SKM-1 (cell line): Measurements from ENCODE around the gene MTCL3.

Experiments used
- DNase-seq: peaks from one replicate; lab custom pipeline; 2025; ENCODE audit not compliant: unreplicated experiment; lab: John Stamatoyannopoulos, UW

The MTCL3 gene

DNA sequence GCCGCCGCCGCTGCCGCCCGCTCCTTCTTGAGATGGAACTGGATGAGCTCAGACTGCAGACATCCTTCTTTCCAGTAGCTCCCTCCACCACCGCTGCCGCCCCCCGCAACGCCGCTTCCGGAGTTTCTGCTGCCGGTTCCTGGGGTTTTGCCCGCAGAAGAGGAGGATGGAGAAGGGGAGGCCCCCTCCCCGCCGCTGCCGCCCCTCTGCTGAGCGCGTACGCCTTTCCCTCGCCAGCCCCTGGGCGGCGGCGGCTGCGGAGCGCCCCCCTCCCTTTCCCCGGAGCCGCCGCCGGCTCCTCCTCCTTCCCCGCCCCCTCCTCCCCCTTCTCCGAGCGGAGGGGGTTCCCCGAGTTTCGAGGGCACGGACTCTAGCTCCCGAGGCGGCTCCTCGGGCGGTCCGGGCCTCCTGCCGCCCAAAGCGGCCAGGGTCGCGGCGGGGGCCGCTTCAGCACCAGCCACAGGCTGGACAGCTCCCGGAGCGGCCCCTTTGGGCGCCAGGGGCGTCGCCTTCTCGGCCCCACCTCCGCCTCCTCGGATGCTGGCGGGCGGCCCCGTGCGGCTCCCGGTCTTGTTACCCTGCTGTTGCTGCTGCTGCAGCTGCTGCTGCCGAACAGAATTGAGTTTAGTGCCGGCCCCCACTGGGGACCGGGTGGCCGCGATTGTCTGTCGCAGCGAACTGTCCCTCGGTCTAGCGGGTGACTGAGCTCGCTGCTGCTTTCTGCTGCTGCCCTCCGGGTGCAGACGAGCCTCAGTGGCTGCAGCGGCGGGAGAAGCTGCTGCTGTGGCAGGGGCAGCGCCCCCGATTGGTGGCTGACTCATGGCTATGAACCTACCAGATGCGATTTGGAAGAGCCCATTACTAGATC, 3.1 kb downstream of the MTCL3 start:
- DNase-seq, result no peak

DNA sequence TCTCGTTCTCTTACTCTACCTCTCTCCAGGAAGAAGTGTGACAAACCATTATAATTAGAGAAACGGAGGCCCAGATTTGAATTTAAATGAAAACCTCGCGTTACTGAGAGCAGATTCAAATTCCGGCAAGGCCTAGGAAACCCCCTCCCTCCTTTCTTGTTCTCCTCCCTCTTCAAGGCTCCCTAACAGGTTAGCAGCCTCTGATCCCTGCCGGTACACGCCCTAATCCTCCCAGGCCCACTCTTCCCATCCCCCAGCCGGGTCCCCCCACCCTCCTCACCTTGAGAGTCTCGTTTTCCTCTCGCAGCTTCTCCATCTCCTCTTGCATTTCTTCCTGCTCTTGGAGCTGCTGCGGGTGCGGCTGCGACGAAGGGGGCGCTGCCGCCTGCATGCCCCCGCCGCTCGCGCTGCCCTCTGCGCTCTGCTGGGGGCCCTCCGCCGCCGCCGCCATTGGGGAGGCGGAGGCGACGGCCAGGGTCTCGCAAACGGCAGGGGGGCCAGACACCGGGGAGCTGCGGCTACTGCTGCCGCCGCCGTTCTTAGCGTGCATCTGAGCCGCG, 3.8 kb downstream of the MTCL3 start:
- no peak for DNase-seq

DNA sequence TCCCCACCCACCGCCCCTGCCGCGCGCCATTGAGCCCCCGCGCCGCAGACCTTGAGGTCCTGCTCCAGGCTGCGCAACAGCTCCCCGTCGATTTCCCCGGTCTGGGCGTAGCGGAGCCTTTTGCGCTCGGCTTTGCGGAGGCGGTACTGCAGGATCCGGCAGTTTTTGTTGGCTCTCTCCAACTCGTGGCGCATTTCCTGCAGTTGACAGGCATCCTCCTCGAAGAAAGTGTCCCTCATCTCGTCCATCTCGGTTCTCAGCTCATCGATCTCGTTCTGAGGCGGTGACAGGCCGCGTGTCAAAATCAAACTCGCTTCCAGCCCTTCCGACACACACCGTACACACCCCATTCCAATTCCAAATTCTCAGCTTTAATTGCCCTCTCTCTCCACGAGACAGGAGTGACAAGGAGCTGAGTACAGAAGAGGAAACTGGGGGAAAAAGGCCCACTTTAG, 4.3 kb downstream of the MTCL3 start:
- DNase-seq, result no peak

DNA sequence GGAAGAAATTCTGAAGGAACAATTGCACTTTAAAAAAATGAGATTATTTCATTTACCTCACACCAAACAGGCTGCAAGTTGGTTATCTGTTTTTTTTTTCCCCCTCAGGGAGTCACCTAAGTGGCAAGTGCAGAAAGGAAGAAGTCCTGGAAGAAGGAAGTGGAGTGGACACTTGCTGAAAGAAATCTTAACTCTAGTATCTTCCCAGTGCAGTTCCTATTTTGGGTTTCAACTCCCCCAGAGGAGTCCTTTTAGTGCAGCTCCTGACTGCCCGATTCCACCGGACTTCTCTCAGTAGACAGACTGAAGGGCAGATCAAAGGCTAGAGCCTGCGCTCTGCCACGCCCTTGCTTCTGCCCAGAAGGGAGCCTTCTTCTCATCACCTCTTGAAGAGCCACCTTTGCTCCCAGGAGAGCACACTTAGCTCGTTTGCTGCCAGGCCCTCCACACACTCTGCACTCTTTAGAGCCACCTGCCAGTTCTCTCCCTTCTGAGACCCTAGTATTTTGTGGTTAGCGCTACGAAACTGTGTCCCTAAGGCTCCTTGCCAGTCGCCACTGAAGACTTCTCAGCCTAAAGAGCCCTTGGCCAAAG, 4.9 kb downstream of the MTCL3 start:
- DNase-seq, result no peak

DNA sequence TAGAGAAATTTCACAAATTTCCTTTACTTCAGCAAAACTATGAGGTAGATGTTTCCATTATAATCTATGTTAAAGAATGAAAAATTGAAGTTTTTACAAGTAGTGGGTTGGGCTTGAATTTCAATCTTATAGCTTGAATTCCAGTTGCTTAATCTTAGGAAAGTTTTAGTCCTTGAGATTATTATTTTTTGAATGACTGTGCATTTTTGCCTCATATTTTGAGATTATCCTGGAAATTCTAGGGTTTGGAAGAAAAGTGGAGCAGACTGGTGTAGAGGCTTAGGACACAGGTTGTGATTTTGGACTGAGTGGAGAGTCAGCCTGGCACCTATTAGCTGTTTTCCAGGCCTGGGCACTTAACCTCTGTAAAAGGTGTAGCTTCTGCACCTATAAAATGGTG, 5.7 kb downstream of the MTCL3 start:
- no peak for DNase-seq

DNA sequence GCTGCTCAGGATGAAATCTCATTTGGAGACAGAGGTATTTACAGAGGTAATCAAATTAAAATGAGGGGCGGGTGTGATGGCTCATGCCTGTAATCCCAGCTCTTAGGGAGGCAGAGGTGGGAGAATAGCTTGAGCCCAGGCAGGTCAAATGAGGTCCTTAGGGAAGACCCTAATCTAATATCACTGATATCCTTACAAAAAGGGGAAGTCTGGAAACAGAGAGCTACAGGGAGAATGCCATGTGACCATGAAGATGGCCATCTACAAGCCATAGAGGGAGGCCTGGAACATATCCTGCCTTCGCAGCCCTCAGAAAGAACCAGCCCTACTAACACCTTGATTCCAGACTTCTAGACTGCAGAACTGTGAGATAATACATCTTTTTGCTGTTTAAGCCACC, 8.3 kb downstream of the MTCL3 start:
- no peak for DNase-seq

DNA sequence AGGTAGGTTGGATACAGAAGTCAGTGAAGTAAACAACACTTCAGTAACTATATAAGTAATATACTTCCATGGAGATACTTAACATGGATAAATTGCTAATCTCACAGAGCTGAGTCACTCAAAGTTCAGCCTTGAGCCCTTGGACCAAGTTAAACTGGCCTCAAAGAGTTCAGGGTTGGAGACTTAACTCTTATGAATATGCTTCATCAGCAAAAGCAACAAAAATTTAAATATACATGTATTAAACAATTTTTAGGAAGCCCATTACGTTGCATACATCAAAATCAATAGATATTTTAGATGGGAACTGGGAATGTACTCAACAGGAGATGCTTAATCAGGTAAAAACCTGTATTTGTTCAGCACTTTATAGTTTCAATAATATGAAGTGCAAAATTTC, 12.2 kb downstream of the MTCL3 start:
- no peak for DNase-seq

DNA sequence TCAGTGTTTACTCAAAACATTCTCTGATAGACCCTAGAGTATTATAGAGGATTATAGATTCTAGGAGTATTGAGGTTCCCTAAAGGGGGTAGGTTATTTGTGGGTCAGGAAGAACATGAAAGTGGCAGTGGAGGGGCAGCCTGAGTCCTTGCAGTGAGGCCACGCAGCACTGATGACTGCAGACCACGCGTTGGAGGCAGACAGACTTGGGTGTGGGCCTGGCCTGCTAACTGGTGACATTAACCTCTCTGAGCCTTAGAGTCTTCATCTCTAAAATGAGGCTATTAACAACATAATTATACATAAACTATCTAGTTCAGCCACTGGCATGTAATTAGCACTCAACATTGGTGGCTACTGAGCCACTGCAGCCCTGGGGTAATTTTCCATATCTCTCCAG, 16.1 kb downstream of the MTCL3 start:
- DNase-seq, result no peak

DNA sequence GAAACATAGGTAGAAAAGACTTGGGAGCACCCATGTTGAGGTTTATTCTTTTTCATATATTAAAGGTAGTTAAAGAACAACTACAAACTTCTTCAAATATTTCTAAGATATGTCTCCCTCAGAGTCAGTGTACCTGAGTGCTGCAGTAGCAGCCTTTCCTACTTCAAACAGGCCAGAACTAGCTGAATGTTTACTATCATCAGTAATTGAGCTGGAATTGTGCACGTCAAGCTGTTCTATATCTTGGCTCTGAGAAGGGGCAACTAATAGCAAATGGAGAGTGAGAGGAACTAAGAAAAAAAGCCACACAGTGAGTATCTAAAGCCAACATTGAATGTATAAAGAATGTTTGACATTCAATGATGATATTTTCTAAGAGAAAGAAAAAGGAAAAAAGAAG, 21.7 kb downstream of the MTCL3 start:
- no peak for DNase-seq

DNA sequence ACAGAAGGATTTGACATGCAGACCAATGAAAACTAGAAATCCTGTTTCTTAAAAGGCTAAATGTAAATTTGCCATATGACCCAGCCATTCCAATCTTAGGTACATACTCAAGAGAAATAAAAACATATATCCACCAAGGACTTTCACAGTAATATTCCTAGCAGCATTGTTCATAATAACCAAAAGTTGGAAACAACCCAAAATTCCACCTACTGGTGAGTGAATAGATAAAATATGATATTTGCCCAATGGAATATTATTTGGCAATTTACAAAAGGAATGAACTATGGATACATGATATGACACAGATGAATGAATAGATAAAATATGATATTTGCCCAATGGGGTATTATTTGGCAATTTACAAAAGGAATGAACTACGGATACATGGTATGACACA, 22.7 kb downstream of the MTCL3 start:
- DNase-seq, result no peak

DNA sequence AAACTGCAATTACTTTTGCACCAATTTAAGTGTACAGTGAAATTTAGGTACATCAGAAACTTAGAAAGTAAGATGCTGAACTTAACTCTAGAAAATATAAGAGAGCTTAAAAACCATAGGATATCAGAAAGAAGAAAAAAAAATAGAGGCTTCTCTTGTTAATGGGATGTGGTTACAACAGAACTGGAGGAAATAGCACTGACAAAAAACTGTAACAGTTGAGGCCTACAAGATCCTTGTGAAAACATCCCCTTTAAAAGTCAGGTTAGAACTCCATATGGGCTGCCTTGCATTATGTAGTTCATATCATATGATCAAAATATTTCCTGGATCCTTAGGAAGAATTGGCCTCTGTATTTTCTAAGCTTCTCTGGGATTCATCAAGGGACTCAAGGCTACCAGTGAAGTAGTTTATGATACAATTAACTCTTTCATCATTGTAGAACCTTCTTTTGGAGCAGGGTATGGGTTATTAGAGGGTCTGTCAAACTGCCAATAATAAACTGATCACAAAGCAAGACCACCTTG, 24.8 kb downstream of the MTCL3 start:
- DNase-seq, result no peak

DNA sequence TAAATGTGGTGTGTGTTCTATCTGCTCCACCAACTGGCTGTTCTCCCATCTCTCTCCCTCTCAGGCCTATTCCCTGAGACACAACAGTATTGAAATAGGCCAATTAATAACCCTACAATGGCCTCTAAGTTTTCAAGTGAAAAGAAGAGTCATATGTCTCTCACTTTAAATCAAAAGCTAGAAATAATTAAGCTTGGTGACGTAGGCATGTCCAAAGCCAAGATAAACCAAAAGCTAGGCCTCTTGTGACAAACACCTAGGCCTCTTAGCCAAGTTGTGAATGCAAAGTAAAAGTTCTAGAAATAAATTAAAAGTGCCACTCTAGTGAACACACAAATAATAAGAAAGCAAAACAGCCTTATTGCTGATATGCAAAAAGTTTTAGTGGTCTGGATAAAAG, 29.9 kb downstream of the MTCL3 start:
- DNase-seq, result no peak

DNA sequence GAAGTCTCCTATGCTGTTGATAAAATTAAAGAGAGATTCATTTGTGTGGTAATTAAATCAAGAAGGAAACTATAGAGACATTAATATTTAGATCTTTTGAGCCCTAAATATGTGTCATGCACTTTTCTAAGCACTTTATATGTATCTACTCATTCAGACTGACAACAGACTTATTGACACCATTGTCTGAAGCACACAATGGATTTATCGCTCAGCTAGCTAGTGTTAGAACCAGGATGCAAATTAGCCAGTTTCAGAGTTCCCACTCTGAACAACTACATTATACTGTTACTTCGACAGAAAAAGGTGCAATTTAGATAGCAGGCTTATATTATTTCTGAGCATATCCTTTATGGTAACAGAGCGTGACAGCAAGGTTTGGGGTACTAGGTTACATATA, 32.2 kb downstream of the MTCL3 start:
- no peak for DNase-seq

DNA sequence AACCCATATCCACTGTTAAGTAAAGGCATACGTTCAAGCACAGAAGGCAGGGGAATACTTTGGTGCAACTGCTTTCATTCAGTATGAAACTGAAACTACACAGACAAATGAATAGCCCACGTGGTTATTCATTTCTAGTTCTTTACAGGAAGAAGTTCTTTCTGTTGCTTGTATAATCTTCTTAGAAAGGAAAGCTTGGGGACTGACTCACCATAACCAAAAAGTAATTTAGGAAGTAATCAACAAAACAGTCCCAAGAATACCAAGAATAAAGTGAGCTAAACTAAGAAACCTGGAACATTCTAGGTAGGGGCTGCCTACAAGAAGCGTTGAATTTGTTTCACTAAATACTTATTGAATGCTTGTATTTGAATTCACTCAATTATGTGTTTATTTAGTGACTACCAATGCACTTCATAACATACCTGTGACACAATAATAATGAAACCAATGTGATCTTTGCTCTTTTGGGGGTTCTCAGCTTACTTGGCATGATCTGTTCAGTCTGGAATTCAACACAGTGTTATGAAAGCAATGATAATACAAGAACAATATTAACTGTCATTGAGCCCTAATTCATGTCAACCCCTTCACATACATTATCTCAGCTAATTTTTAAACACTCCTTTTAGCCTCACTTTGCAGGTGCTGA, 34.8 kb downstream of the MTCL3 start:
- no peak for DNase-seq

DNA sequence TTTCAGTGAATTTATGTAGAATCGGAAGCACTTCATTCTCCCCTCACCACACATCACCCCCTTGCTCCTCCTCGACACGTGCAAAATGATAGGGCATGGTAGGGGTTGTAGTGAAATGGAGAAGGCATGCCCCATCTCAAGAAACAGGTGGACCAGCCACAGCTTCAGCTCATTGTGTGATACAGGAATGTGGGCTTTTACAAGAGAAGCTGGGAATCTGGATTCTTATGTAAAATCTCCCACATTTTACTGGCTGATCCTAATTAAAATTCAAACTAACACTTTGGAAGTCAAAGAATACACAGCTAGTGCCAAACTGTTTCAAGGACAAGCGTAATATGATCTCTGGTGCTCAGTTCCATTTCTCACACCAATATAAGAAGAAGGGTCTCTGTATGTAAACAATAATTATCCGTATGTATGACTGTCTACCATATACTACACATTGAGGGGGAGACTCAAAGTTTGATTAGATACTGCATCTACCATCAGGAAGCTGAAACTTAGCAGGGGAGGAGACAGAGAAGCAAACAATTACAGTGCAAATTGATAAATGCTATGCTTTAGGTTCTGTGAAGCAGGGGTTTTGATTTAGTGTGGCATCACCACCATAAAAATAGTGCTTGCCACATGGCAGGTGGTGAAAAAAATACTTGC, 35.6 kb downstream of the MTCL3 start:
- DNase-seq, result no peak

DNA sequence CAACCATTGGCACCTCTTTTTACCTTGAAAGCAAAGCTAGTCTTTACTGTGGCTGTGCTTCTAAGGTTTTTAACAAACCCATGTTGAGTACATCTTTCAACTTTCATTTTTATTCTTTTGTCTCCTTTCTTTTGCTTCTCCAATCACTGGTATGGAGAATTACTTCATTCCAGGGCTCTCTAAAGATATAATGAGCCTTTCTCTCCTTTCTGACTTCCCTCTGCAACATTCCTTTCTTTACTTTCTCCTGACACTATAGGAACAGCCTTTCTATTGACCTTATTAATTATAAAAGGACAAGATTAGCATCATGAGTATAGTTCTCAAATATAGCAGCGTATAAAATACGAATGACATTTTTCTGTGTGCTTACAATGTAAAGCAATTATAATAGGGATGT, 36.8 kb downstream of the MTCL3 start:
- DNase-seq, result no peak

DNA sequence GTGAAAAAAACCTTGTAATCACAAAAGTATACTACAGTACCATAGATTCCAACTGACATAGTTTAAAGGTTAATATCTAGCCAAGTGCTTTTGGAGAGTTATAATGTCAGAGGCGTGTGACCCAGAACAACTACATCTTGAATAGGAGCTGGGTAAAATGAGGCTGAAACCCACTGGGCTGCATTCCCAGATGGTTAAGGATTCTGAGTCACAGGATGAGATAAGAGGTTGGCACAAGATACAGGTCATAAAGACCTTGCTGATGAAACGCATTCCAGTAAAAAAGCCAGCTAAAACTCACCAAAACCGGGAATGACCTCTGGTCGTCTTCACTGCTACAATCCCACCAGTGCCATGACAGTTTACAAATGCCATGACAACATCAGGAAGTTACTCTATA, 37.5 kb downstream of the MTCL3 start:
- no peak for DNase-seq

DNA sequence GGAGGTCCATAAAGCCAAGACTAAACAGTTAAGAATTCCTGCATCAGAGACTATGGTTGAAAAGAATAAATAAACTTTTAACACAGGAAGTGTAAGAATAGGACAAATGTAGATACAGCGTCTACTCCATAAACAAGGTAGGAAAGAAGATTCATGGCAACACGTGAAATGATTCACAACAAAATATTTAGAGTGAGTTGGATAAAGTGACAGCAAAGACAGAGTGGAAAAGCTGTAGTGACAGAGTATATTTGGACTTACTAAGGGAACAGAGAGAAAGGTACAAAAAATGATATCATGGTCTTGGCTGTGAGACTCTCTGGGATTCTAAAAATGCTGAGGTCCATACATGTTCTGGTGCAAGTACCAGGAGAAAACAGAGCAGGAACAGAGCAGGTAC, 38.0 kb downstream of the MTCL3 start:
- no peak for DNase-seq

DNA sequence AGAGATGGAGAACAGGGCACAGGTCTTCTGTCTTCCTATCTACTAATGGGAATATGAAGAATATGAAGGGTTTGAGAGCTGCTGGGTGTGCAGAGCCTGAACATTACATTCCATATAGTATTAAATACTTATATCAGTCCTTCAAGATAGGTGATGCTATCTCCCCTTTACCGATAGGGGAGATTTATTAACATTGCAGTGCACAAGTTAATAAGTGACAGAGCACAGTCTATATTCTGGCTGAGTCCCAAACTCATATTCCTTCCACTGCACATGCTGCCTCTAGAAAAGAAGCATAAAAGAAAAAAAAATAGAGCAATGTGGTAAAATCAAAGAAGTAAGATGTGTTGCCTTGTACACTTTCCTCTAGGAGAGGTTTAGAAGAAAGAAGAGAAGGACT, 41.5 kb downstream of the MTCL3 start:
- DNase-seq, result no peak

DNA sequence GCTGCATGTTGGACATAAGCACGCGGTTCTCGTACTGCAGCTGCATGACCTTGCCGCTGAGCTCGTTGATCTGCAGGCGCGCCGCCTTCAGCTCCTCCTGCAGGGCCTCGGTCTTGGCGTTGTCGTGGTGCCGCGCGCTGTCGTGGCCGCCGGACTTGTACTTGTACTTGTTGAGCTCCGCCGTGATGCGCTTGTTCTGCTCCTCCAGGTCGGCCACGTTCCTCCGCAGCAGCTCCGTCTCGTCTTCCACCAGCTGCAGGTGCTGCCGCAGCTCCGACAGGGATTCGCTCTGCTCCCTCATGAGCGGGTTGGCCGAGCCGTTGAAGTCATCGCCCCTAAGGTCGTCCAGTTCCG, 43.3 kb downstream of the MTCL3 start:
- no peak for DNase-seq

DNA sequence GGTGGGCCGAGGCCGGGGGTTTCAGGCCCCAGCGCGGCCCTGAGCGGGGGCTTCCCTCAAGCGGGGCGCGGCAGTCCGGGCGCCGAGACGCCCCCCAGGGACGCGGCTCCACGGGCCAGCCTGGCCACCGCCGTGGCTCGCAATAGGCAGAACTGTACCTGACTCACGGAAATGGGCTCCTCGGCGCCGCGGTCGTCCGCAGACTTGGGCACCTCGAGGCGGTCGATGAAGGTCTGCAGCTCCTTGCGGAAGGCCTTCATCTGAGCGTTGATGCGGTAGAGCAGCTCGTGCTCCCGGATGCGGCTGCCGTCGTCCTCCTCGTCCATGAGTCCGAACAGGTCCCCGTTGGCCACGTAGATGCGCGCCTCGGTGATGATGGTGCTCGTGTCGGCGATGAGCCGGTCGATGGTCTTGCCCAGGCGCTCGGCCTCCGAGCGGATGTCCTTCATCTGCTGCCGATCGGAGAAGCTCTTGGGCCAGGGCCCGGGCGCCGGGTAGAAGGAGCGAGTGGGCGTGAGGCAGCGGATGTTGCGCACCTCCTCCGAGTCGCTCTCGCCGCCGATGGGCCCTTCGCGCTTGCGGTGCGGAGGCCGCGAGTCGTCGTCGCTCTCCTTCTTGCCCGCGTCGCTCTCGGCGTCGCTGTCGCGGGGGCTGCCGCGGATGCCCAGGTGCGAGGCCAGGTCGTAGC, 43.9 kb downstream of the MTCL3 start:
- no peak for DNase-seq
